Activated T-helper 2 cell treated with anti-CD3 and anti-CD28 coated beads, Interferon-gamma antibody, Interleukin-2, Interleukin-4, amounts not matched to agents 10 μg/mL and 5 μg/mL and 100 μg/mL, durations not matched to agents 14 hours and 24 hours and 36 hours (primary cell): ENCODE measurements around the gene ITPA. TPM values are rescaled to one million over a fixed set of nuclear protein-coding genes. Genes with fewer than 3 reads are reported as not detected.
"Not testable (repeated sequence)": the region's sequence is repeated elsewhere in the genome, so short reads cannot be mapped to it uniquely, and the experiment has no call there.

ENCODE experiments used
- DNase-seq: peaks from one replicate; pipeline ENCODE4 v3.0.0; 2021; ENCODE audit warnings: low spot score
- H3K27ac Mint-ChIP-seq: one replicate; pipeline ENCODE4 v1.8.0; 2021; ENCODE audit warnings: mixed read lengths
- H3K27me3 Mint-ChIP-seq: one replicate; pipeline ENCODE4 v1.8.0; 2021; ENCODE audit warnings: low read depth, mixed read lengths
- H3K36me3 Mint-ChIP-seq: one replicate; pipeline ENCODE4 v1.8.0; 2021; ENCODE audit warnings: low read depth, mixed read lengths
- H3K4me1 Mint-ChIP-seq: one replicate; pipeline ENCODE4 v1.8.0; 2021; ENCODE audit warnings: low read depth, mixed read lengths
- H3K4me3 Mint-ChIP-seq: one replicate; pipeline ENCODE4 v1.8.0; 2021; ENCODE audit warnings: low read depth, mild to moderate bottlenecking, moderate library complexity, mixed read lengths
- H3K9me3 Mint-ChIP-seq: one replicate; pipeline ENCODE4 v1.8.0; 2021; ENCODE audit warnings: mixed read lengths
- intact Hi-C: fragments of 100-400 bp; cut with micrococcal nuclease; formaldehyde crosslinking; loops from one replicate; pipeline ENCODE4 v1.15.1; 2023
- total RNA-seq: library from RNA; stranded (reverse); gene quantifications from 2 replicates; pipeline ENCODE4 v1.2.3, GENCODE V29; 2022

ITPA gene
- total RNA-seq, 1 donor from 2014 or later, result 87.8 TPM

DNA sequence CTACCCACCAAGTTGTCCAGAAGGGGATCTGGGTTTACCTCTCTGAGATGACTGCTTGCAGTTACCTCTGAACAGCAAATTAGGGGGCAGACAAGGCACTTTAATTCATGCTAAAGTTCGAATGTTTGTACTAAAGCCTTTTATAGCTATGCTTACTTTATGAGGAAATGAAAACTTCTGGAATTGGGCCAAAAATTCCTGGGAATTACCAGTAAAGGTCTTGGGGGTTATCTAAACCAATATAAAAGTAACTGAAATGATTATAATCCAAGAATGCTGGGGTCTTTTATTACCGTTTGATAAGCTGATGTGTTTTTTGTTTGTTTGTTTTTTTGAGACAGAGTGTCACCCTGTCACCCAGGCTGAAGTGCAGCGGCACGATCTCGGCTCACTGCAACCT lies 28.0 kb upstream of the ITPA start:
- H3K27me3 Mint-ChIP-seq, result no peaks in the 10 kb centered on the region
- no peaks in the 10 kb centered on the region for H3K9me3 Mint-ChIP-seq
- no peak for DNase-seq
- H3K36me3 Mint-ChIP-seq, result no peaks in the 10 kb centered on the region
- no peak overlapping the region for H3K4me3 Mint-ChIP-seq
- H3K27ac Mint-ChIP-seq, result no peak overlapping the region
- intact Hi-C loops, result no loop called here
- H3K4me1 Mint-ChIP-seq, result no peaks in the 10 kb centered on the region

DNA sequence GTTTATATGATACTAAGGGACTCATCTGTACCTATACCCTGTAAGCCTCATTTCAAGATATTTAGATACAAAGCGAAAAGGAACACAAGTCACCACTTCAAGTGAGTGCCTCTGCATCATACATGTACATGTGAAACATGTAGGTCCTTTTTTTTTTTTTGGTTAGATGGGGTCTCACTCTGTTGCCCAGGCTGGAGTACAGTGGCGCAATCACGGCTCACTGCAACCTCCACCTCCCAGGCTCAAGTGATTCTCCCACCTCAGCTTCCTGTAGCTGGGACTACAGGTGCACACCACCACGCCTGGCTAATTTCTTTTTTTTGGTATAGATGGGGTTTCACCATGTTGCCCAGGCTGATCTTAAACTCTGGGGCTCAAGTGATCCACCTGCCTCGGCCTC lies 26.9 kb upstream of the ITPA start:
- H3K36me3 Mint-ChIP-seq, H3K27me3 Mint-ChIP-seq, H3K4me3 Mint-ChIP-seq, intact Hi-C loops, H3K9me3 Mint-ChIP-seq, DNase-seq, H3K27ac Mint-ChIP-seq, H3K4me1 Mint-ChIP-seq: not testable (repeated sequence)

DNA sequence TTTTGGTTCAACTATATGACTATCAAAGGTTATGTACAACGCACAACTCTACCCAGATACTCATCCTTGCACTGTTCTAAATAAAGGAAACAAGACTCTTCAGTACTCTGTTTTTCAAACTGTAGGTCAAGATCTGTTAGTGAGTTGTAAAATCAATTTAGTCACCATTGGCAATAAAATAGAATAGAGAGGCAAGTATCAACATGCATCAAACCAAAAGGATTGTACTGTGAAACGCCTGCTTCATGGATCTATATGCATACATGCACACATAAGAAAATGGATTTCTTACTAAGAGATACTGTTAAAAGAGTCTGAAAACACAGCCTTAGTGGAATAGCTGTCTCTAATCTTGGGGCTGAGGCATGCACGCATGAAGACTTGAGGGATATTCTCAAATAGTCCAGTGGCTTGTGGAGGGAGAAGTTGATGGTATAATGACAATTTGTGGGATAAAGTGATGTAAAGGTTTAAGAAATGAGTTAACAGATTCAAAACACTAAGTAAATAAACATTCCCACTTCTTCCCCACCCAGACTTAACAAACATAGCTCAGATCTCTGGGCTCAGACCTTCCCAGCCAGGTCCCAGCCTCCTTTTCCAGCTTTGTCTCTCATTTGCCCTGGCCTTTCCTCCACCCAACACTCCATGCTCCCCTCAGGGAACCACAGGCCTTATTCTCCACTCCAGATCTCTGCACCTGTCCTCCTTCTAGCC lies 25.2 kb upstream of the ITPA start:
- H3K36me3 Mint-ChIP-seq, result peaks cover 3% of the 10 kb centered on the region
- intact Hi-C loops, result no loop called here
- DNase-seq, result no peak
- no peaks in the 10 kb centered on the region for H3K4me1 Mint-ChIP-seq
- H3K27me3 Mint-ChIP-seq, result no peaks in the 10 kb centered on the region
- no peaks in the 10 kb centered on the region for H3K9me3 Mint-ChIP-seq
- H3K27ac Mint-ChIP-seq, result no peak overlapping the region
- H3K4me3 Mint-ChIP-seq, result no peak overlapping the region

DNA sequence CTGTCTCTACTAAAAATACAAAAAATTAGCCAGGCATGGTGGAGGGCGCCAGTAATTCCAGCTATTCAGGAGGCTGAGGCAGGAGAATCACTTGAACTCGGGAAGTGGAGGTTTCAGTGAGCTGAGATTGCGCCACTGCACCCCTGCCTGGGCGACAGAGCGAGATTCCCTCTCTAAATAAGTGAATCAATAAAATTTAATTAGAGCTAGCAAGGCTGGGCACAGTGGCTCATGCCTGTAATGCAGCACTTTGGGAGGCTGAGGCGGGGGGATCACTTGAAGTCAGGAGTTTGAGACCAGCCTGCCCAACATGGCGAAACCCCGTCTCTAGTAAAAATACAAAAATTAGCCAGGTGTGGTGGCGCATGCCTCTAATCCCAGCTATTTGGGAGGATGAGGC lies 21.4 kb upstream of the ITPA start:
- H3K27ac Mint-ChIP-seq, intact Hi-C loops, H3K27me3 Mint-ChIP-seq, DNase-seq, H3K4me1 Mint-ChIP-seq, H3K9me3 Mint-ChIP-seq, H3K4me3 Mint-ChIP-seq: not testable (repeated sequence)
- peaks cover 34% of the 10 kb centered on the region for H3K36me3 Mint-ChIP-seq

DNA sequence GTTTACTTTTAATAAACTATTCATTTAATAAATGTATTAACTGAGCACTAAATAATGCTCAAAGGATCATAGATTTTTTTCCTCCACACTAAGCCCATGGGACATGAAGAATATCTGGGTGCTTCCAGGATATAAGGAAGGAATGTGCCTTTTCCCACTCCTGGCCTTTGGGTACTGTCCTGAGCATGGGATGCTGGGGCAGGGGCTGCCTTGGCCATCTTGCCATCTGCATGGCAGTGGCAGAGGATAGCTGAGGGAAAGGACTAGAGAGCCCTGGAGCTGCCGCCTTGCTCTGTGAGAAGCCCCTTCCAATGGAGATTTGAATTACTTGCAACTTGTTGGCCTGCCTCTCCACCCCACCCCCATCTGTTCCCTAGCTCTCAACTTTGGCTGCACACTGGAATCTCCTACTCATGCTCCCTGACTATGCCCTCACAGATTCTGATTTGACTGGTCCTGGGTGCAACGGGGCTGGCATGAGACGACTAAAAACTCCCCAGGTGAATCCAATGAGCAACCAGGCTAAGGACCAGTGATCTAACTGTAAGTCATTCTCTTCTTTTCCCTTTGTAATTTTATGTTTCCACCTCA lies 20.4 kb upstream of the ITPA start:
- no peak overlapping the region for H3K4me3 Mint-ChIP-seq
- no peaks in the 10 kb centered on the region for H3K9me3 Mint-ChIP-seq
- intact Hi-C loops, result no loop called here
- no peak for DNase-seq
- H3K27me3 Mint-ChIP-seq, result no peaks in the 10 kb centered on the region
- H3K27ac Mint-ChIP-seq, result no peak overlapping the region
- H3K36me3 Mint-ChIP-seq, result peaks cover 42% of the 10 kb centered on the region
- no peaks in the 10 kb centered on the region for H3K4me1 Mint-ChIP-seq

GRCh38 chr20:3189561-3190131 lies 19.7 kb upstream of the ITPA start:
- DNase-seq, result no peak
- Mint-ChIP-seq H3K4me3 (no peak overlapping the region), H3K27me3 (no peaks in the 10 kb centered on the region), H3K27ac (no peak overlapping the region), H3K9me3 (no peaks in the 10 kb centered on the region), H3K4me1 (no peaks in the 10 kb centered on the region), H3K36me3 (peaks cover 46% of the 10 kb centered on the region)
- intact Hi-C loops, result no loop called here

DNA sequence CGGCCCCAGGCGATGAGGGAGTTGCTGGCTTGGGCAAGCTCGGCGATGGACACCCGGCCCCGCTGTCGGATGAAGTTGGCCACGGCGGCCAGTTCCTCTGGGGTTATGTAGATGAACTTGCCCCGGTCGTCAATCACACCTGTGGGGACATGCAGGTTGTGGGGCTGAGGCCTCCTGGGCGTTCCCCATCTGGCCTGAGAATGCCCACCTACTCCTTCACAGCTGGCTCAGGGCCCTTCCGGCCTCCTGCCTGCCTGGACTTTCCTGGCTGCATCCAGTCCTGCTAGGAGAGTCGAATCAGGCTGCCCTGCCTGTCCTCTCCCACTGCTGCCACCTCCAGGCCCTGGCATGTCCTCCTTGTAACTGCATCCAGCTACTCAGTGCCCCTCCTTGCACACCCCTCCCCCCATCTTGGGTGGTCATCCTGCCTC lies 18.6 kb upstream of the ITPA start:
- H3K36me3 Mint-ChIP-seq, result peaks cover 53% of the 10 kb centered on the region

DNA sequence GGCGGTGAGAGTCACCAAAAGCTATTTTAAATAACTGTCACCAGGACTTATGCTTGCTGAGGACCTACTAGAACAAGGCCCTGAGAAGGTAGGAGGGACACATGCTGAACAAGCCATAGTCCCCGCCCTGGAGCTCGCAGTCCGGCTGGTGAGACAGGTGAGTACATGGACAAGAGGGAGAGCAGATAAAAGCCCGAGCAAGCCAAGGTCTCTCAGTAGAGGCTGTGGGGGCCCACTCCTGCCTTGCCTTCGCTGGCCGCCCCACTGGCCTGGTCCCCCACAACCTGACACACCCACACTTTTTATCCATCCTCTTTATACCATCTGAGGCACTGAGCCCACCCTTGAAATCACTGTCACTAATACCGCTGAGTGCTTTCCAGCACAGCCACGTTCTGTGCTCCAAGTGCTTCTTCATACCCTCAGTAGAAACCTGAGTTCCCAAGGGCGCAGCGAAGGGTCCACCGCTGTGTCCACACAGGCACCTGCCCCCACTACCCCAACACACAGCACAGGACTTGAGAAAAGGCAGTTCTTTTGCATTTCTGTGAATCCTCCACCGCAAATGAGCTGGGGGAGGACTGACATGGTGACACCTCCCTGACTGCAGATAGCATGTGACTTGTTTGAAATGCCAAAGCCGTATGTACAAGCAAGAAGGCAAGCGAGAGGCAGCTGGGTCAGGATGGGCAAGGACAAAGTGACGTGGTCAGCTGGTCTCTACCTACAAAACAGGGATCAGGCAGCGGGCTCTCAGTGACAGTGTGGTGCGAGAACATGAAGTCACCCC lies 16.9 kb upstream of the ITPA start:
- intact Hi-C loops, result no loop called here
- DNase-seq, result no peak
- Mint-ChIP-seq H3K4me3 (no peak overlapping the region), H3K4me1 (peaks cover 2% of the 10 kb centered on the region), H3K27me3 (no peaks in the 10 kb centered on the region), H3K36me3 (peaks cover 62% of the 10 kb centered on the region), H3K9me3 (no peaks in the 10 kb centered on the region), H3K27ac (no peak overlapping the region)

More for the DNA sequence above, 18.6 kb upstream of the ITPA start:
- DNase-seq, result no peak
- H3K27ac Mint-ChIP-seq, result no peak overlapping the region
- intact Hi-C loops, result no loop called here
- no peaks in the 10 kb centered on the region for H3K27me3 Mint-ChIP-seq
- no peaks in the 10 kb centered on the region for H3K4me1 Mint-ChIP-seq
- H3K9me3 Mint-ChIP-seq, result no peaks in the 10 kb centered on the region
- no peak overlapping the region for H3K4me3 Mint-ChIP-seq

- H3K36me3 Mint-ChIP-seq, result peaks cover 69% of the 10 kb centered on the region
- H3K4me1 Mint-ChIP-seq, result peaks cover 2% of the 10 kb centered on the region
- no peaks in the 10 kb centered on the region for H3K9me3 Mint-ChIP-seq
- H3K4me3 Mint-ChIP-seq, result no peak overlapping the region
- intact Hi-C loops, result no loop called here
- no peak for DNase-seq
- no peak overlapping the region for H3K27ac Mint-ChIP-seq
- H3K27me3 Mint-ChIP-seq, result no peaks in the 10 kb centered on the region
These were observed 15.3 kb upstream of the ITPA start for GRCh38 chr20:3193806-3194616.

GRCh38 chr20:3194617-3195280 lies 14.5 kb upstream of the ITPA start:
- intact Hi-C loops, result no loop called here
- no peak for DNase-seq
- H3K27me3 Mint-ChIP-seq, result no peaks in the 10 kb centered on the region
- peaks cover 2% of the 10 kb centered on the region for H3K4me1 Mint-ChIP-seq
- no peaks in the 10 kb centered on the region for H3K9me3 Mint-ChIP-seq
- no peak overlapping the region for H3K4me3 Mint-ChIP-seq
- H3K36me3 Mint-ChIP-seq, result peaks cover 71% of the 10 kb centered on the region
- H3K27ac Mint-ChIP-seq, result no peak overlapping the region

GRCh38 chr20:3195590-3196237 lies 13.6 kb upstream of the ITPA start:
- no peak overlapping the region for H3K4me3 Mint-ChIP-seq
- no peaks in the 10 kb centered on the region for H3K27me3 Mint-ChIP-seq

More at GRCh38 chr20:3195590-3196237, 13.6 kb upstream of the ITPA start:
- peaks cover 4% of the 10 kb centered on the region for H3K4me1 Mint-ChIP-seq
- DNase-seq, result no peak
- H3K36me3 Mint-ChIP-seq, result peaks cover 74% of the 10 kb centered on the region
- no peak overlapping the region for H3K27ac Mint-ChIP-seq
- intact Hi-C loops, result no loop called here
- H3K9me3 Mint-ChIP-seq, result no peaks in the 10 kb centered on the region
